ENCODE measurements around the gene CCDC88C. TPM values are rescaled to one million over a fixed set of nuclear protein-coding genes. Genes with fewer than 3 reads are reported as not detected.
A peak's percentile ranks its signal among the peaks of the same experiment; 100 is the strongest.

Gene CCDC88C
- total RNA-seq, 1 donor from 2014 or later, result 2.8 TPM

- no peak overlapping the region for H3K27ac ChIP-seq (replicated peaks)
- H3K4me1 ChIP-seq, result peaks cover 2% of the 10 kb centered on the region
- no peaks in the 10 kb centered on the region for H3K9me3 ChIP-seq (replicated peaks)
- TF ChIP-seq CTCF (IDR thresholded peaks at IDR 0.05; ENCODE audit: borderline replicate concordance), result no peak
- no peak for DNase-seq
- no peak overlapping the region for H3K4me3 ChIP-seq
- peaks cover 36% of the 10 kb centered on the region for H3K27me3 ChIP-seq (ENCODE audit: low read depth)
- no peaks in the 10 kb centered on the region for H3K36me3 ChIP-seq
- intact Hi-C loops (cut with micrococcal nuclease), result no loop called here
Observed at GRCh38 chr14:91358025-91358319, 59.6 kb downstream of the CCDC88C start.

GRCh38 chr14:91357272-91358024, 60.2 kb downstream of the CCDC88C start:
- H3K36me3 ChIP-seq, result no peaks in the 10 kb centered on the region
- intact Hi-C loops (cut with micrococcal nuclease), result no loop called here

GRCh38 chr14:91356181-91356763, 61.3 kb downstream of the CCDC88C start:
- Histone ChIP-seq H3K27ac (replicated peaks) (no peak overlapping the region), H3K27me3 (ENCODE audit: low read depth) (peaks cover 36% of the 10 kb centered on the region), H3K36me3 (no peaks in the 10 kb centered on the region), H3K4me1 (peaks cover 19% of the 10 kb centered on the region), H3K4me3 (no peak overlapping the region), H3K9me3 (replicated peaks) (no peaks in the 10 kb centered on the region)
- TF ChIP-seq CTCF (IDR thresholded peaks at IDR 0.05; ENCODE audit: borderline replicate concordance), result no peak
- intact Hi-C loops (cut with micrococcal nuclease), result no loop called here
- no peak for DNase-seq

More at GRCh38 chr14:91357272-91358024, 60.2 kb downstream of the CCDC88C start:
- Histone ChIP-seq H3K4me3 (no peak overlapping the region), H3K27ac (replicated peaks) (no peak overlapping the region), H3K27me3 (ENCODE audit: low read depth) (peaks cover 36% of the 10 kb centered on the region), H3K9me3 (replicated peaks) (no peaks in the 10 kb centered on the region), H3K4me1 (peaks cover 7% of the 10 kb centered on the region)
- DNase-seq, result no peak
- TF ChIP-seq CTCF (IDR thresholded peaks at IDR 0.05; ENCODE audit: borderline replicate concordance), result no peak

- H3K27ac ChIP-seq (replicated peaks), result no peak overlapping the region
- DNase-seq, result no peak
- peaks cover 19% of the 10 kb centered on the region for H3K4me1 ChIP-seq
- no peaks in the 10 kb centered on the region for H3K9me3 ChIP-seq (replicated peaks)
- intact Hi-C loops (cut with micrococcal nuclease), result no loop called here
- no peaks in the 10 kb centered on the region for H3K36me3 ChIP-seq
- H3K4me3 ChIP-seq, result no peak overlapping the region
- H3K27me3 ChIP-seq (ENCODE audit: low read depth), result peaks cover 36% of the 10 kb centered on the region
- peak; percentile 19 for TF ChIP-seq CTCF (IDR thresholded peaks at IDR 0.05; ENCODE audit: borderline replicate concordance)
Observed at GRCh38 chr14:91354979-91355685, 62.5 kb downstream of the CCDC88C start.

- intact Hi-C loops (cut with micrococcal nuclease), result no loop called here
Observed at GRCh38 chr14:91354221-91354916, 63.3 kb downstream of the CCDC88C start.

More at GRCh38 chr14:91354221-91354916, 63.3 kb downstream of the CCDC88C start:
- no peak for TF ChIP-seq CTCF (IDR thresholded peaks at IDR 0.05; ENCODE audit: borderline replicate concordance)
- DNase-seq, result no peak
- Histone ChIP-seq H3K36me3 (no peaks in the 10 kb centered on the region), H3K27ac (replicated peaks) (no peak overlapping the region), H3K4me1 (peaks cover 20% of the 10 kb centered on the region), H3K4me3 (no peak overlapping the region), H3K27me3 (ENCODE audit: low read depth) (peaks cover 36% of the 10 kb centered on the region), H3K9me3 (replicated peaks) (no peaks in the 10 kb centered on the region)

Data from left ventricle myocardium inferior (tissue), 1 donor.